WTC11 (cell line): Measurements from ENCODE around the gene PMEPA1.

ENCODE experiments used
- ARID4B ChIP-seq: sonication (generic); formaldehyde crosslinking; IDR thresholded peaks from 2 replicates; pipeline ENCODE4 v1.8.0; 2023; ENCODE audit warnings: missing genetic modification reagents, mild to moderate bottlenecking, borderline replicate concordance
- CBFB ChIP-seq: sonication (generic); formaldehyde crosslinking; IDR thresholded peaks from 2 replicates; pipeline ENCODE4 v1.8.1; 2022; ENCODE audit warnings: mild to moderate bottlenecking, low read depth, missing genetic modification reagents
- CREB1 ChIP-seq: sonication (generic); formaldehyde crosslinking; IDR thresholded peaks from 2 replicates; pipeline ENCODE4 v1.8.0; 2023; ENCODE audit warnings: mild to moderate bottlenecking, missing genetic modification reagents
- CTCF ChIP-seq: fragments of 200-600 bp; IDR thresholded peaks from 2 replicates; pipeline ENCODE4 v1.8.0; 2022; ENCODE audit warnings: antibody characterized with exemption
- FOXJ3 ChIP-seq: sonication (generic); formaldehyde crosslinking; IDR thresholded peaks from 2 replicates; pipeline ENCODE4 v1.9.0; 2021; ENCODE audit warnings: missing genetic modification reagents, mild to moderate bottlenecking, borderline replicate concordance
- FOXK1 ChIP-seq: sonication (generic); formaldehyde crosslinking; IDR thresholded peaks from 2 replicates; pipeline ENCODE4 v1.8.0; 2022; ENCODE audit warnings: mild to moderate bottlenecking, moderate library complexity, missing genetic modification reagents
- FOXP1 ChIP-seq: sonication (generic); formaldehyde crosslinking; IDR thresholded peaks from 2 replicates; pipeline ENCODE4 v1.8.0; 2022; ENCODE audit warnings: missing genetic modification reagents, mild to moderate bottlenecking, moderate library complexity, borderline replicate concordance
- JUN ChIP-seq: sonication (generic); formaldehyde crosslinking; IDR thresholded peaks from 2 replicates; pipeline ENCODE4 v1.8.0; 2023; ENCODE audit warnings: mild to moderate bottlenecking, missing genetic modification reagents
- MYBL2 ChIP-seq: sonication (generic); formaldehyde crosslinking; IDR thresholded peaks from 2 replicates; pipeline ENCODE4 v1.8.1; 2023; ENCODE audit warnings: mild to moderate bottlenecking, moderate library complexity, missing genetic modification reagents
- NR2C2 ChIP-seq: sonication (generic); formaldehyde crosslinking; IDR thresholded peaks from 2 replicates; pipeline ENCODE4 v1.8.0; 2022; ENCODE audit warnings: mild to moderate bottlenecking, missing genetic modification reagents
- OVOL2 ChIP-seq: fragments of 250-450 bp; sonication (Bioruptor Pico); IDR thresholded peaks from 2 replicates; pipeline ENCODE4 v1.9.0; 2021; ENCODE audit warnings: mild to moderate bottlenecking, borderline replicate concordance
- SMAD4 ChIP-seq: sonication (generic); formaldehyde crosslinking; IDR thresholded peaks from 2 replicates; pipeline ENCODE4 v1.8.0; 2022; ENCODE audit warnings: mild to moderate bottlenecking, missing genetic modification reagents
- USF2 ChIP-seq: sonication (generic); formaldehyde crosslinking; IDR thresholded peaks from 2 replicates; pipeline ENCODE4 v1.8.1; 2023; ENCODE audit warnings: mild to moderate bottlenecking, missing genetic modification reagents, moderate library complexity

GRCh38 chr20:57754190-57754589 lies 44.4 kb upstream of the PMEPA1 start:
- TF ChIP-seq CTCF (no peak), USF2 (no peak), FOXK1 (CRISPR knock-in tag) (no peak), MYBL2 (CRISPR knock-in tag) (no peak), ARID4B (CRISPR knock-in tag) (no peak), FOXJ3 (CRISPR knock-in tag) (no peak), CBFB (CRISPR knock-in tag) (no peak), SMAD4 (CRISPR knock-in tag) (no peak), NR2C2 (no peak), CREB1 (CRISPR knock-in tag) (no peak), FOXP1 (CRISPR knock-in tag) (no peak), JUN (CRISPR knock-in tag) (no peak), OVOL2 (CRISPR knock-in tag) (no peak)
